Mucosa of stomach (tissue), 1 donor: ENCODE data around the gene MAST4.

Experiments used
- H3K27me3 ChIP-seq: one replicate; pipeline ENCODE4 v1.7.0; 2013; ENCODE audit warnings: mild to moderate bottlenecking, low read length; ENCODE audit not compliant: control insufficient read depth, insufficient read depth
- H3K36me3 ChIP-seq: one replicate; pipeline ENCODE4 v1.7.0; 2013; ENCODE audit warnings: low read length; ENCODE audit not compliant: control insufficient read depth, insufficient read depth
- H3K4me1 ChIP-seq: one replicate; pipeline ENCODE4 v1.7.0; 2013; ENCODE audit warnings: mild to moderate bottlenecking, low read length; ENCODE audit not compliant: control insufficient read depth, insufficient read depth
- H3K4me3 ChIP-seq: one replicate; pipeline ENCODE4 v1.7.0; 2013; ENCODE audit warnings: low read length
- H3K9ac ChIP-seq: one replicate; pipeline ENCODE4 v1.7.0; 2013; ENCODE audit warnings: mild to moderate bottlenecking, low read length, moderate library complexity
- H3K9me3 ChIP-seq: one replicate; pipeline ENCODE4 v1.7.0; 2013; ENCODE audit warnings: mild to moderate bottlenecking, low read length, moderate library complexity; ENCODE audit not compliant: control insufficient read depth
- donor health status: Pancreatic carcinoma.

Gene MAST4

DNA sequence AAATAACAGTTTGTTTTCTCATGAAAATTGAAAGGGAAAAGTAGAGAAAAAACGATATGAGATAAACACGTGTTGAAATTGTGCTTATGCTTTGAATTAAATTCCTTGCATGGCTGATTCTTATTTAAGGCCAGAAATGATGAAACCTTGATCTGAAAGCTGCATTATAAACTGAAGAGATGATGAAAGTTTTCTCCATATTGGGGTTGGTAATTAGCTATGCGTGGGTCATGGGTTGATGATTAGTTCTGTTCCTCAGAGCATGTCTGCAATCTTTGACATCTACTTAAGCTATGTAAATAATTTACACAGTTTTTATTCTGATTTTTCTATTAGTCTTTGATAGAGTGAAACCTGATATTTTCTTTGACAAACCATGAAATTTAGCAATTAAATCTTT lies 336.3 kb downstream of the MAST4 start:
- Histone ChIP-seq H3K9ac (no peak overlapping the region), H3K9me3 (no peaks in the 10 kb centered on the region), H3K27me3 (no peaks in the 10 kb centered on the region), H3K4me1 (no peaks in the 10 kb centered on the region), H3K4me3 (no peak overlapping the region), H3K36me3 (no peaks in the 10 kb centered on the region)

- H3K36me3 ChIP-seq: no peaks in the 10 kb centered on the region
- H3K27me3 ChIP-seq: no peaks in the 10 kb centered on the region
- no peaks in the 10 kb centered on the region for H3K4me1 ChIP-seq
- H3K9me3 ChIP-seq: no peaks in the 10 kb centered on the region
- H3K4me3 ChIP-seq: no peak overlapping the region
- no peak overlapping the region for H3K9ac ChIP-seq
These were observed 336.9 kb downstream of the MAST4 start for GRCh38 chr5:66933066-66933465.

- H3K27me3 ChIP-seq: no peaks in the 10 kb centered on the region
- no peak overlapping the region for H3K9ac ChIP-seq
- H3K9me3 ChIP-seq: no peaks in the 10 kb centered on the region
- no peak overlapping the region for H3K4me3 ChIP-seq
- no peaks in the 10 kb centered on the region for H3K36me3 ChIP-seq
- no peaks in the 10 kb centered on the region for H3K4me1 ChIP-seq
These were observed 342.9 kb downstream of the MAST4 start for GRCh38 chr5:66939094-66939493.

- Histone ChIP-seq H3K9ac (no peak overlapping the region), H3K4me3 (no peak overlapping the region), H3K4me1 (no peaks in the 10 kb centered on the region), H3K9me3 (no peaks in the 10 kb centered on the region), H3K36me3 (no peaks in the 10 kb centered on the region), H3K27me3 (no peaks in the 10 kb centered on the region)
These were observed 349.5 kb downstream of the MAST4 start for GRCh38 chr5:66945389-66946349.

DNA sequence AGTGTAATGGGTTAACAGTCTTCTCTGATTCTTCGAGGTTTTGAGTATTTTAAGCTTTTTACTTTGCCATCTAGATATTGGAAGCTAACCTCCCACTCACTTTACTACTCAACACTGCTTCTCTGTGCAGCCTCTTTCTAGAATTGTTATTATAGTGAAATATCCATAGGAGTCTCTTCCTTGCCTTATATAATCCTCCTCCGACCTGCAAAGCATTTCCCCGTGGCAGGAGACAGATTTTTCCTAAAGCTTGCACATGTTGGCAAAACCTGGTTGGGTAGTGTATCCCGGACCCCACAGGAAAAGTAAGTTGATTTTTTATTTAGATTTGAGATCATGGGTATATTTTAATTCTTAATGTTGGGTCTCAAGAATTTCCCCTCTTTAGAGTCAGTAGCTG lies 351.3 kb downstream of the MAST4 start:
- no peaks in the 10 kb centered on the region for H3K9me3 ChIP-seq
- H3K9ac ChIP-seq: no peak overlapping the region
- H3K27me3 ChIP-seq: no peaks in the 10 kb centered on the region
- H3K36me3 ChIP-seq: no peaks in the 10 kb centered on the region
- H3K4me1 ChIP-seq: no peaks in the 10 kb centered on the region
- no peak overlapping the region for H3K4me3 ChIP-seq

- Histone ChIP-seq H3K9ac (no peak overlapping the region), H3K4me3 (no peak overlapping the region)
These were observed 352.9 kb downstream of the MAST4 start for GRCh38 chr5:66949066-66949465.

GRCh38 chr5:66952153-66952552 lies 356.0 kb downstream of the MAST4 start:
- H3K27me3 ChIP-seq: no peaks in the 10 kb centered on the region
- no peak overlapping the region for H3K9ac ChIP-seq

More at GRCh38 chr5:66949066-66949465, 352.9 kb downstream of the MAST4 start:
- Histone ChIP-seq H3K4me1 (no peaks in the 10 kb centered on the region), H3K36me3 (no peaks in the 10 kb centered on the region), H3K27me3 (no peaks in the 10 kb centered on the region), H3K9me3 (no peaks in the 10 kb centered on the region)

GRCh38 chr5:66956439-66956838 lies 360.2 kb downstream of the MAST4 start:
- Histone ChIP-seq H3K36me3 (no peaks in the 10 kb centered on the region), H3K4me3 (no peak overlapping the region), H3K4me1 (peaks cover 10% of the 10 kb centered on the region), H3K9ac (no peak overlapping the region), H3K9me3 (no peaks in the 10 kb centered on the region), H3K27me3 (no peaks in the 10 kb centered on the region)

More at GRCh38 chr5:66952153-66952552, 356.0 kb downstream of the MAST4 start:
- Histone ChIP-seq H3K36me3 (no peaks in the 10 kb centered on the region), H3K9me3 (no peaks in the 10 kb centered on the region), H3K4me1 (no peaks in the 10 kb centered on the region), H3K4me3 (no peak overlapping the region)

DNA sequence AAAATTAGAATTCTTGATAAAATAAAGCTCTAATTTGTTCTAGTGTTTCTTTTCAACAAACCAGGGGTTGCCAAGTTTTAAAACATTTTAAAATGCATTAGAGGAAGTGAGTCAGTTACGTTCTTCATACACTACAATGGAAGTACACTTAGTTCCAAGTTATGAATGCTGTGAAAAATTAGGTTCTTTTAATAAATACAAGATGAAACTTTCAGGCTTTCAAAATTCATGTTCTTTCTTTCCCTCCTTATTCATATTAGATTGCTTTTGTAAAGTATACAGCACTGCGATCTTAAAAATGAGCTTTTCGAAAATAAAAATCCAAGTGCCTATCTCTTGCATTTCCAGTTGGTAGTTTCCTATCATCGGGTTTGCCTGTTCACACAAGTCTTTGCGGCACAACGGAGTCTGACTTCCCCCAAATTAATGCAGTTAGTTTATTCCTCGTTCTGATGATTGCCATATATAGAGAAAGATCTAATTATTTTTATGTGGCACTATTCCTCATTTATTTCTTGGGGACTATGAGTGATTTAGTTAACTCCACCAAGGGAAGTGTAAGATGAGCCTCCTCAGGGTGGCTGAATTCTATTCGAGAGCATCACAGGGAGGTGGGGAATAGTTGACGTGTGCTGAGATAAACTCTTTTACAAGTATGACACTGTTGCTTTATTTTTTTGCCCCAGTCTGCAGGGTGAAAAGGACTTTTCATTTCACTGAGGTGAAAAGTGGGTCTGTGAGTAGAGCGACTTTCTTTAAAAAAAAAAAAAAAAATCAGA lies 362.2 kb downstream of the MAST4 start:
- Histone ChIP-seq H3K27me3 (no peaks in the 10 kb centered on the region), H3K36me3 (no peaks in the 10 kb centered on the region), H3K4me3 (no peak overlapping the region), H3K9ac (no peak overlapping the region), H3K4me1 (peaks cover 10% of the 10 kb centered on the region), H3K9me3 (no peaks in the 10 kb centered on the region)

GRCh38 chr5:66958980-66959641 lies 362.9 kb downstream of the MAST4 start:
- Histone ChIP-seq H3K9me3 (no peaks in the 10 kb centered on the region), H3K4me3 (no peak overlapping the region), H3K4me1 (peaks cover 14% of the 10 kb centered on the region), H3K27me3 (no peaks in the 10 kb centered on the region), H3K36me3 (no peaks in the 10 kb centered on the region), H3K9ac (no peak overlapping the region)

GRCh38 chr5:66959653-66960052 lies 363.5 kb downstream of the MAST4 start:
- Histone ChIP-seq H3K4me3 (no peak overlapping the region), H3K27me3 (no peaks in the 10 kb centered on the region), H3K4me1 (peaks cover 14% of the 10 kb centered on the region), H3K9me3 (no peaks in the 10 kb centered on the region), H3K9ac (no peak overlapping the region), H3K36me3 (no peaks in the 10 kb centered on the region)
